GM12878 (cell line): ENCODE measurements around the gene KCNS1. TPM values are rescaled to one million over a fixed set of nuclear protein-coding genes. Genes with fewer than 3 reads are reported as not detected.

Experiments used
- ATAC-seq: fragments of 200-7000 bp; cut with Tn5 transposase; 3 replicates; pipeline ENCODE4 v1.9.1; 2020; ENCODE audit warnings: mild to moderate bottlenecking, moderate library complexity
- BruUV-seq: library from RNA; stranded (reverse); fragments of 400-500 nt; replicated peaks from 2 replicates; lab custom pipeline; 2021; lab: Mats Ljungman, UMichigan
- CTCF ChIA-PET: fragments of 300-600 bp; sonication (Branson Sonifier 250); formaldehyde crosslinking; extraction: SDS; loops from one replicate; lab custom pipeline; 2021; ENCODE audit warnings: inconsistent platforms; lab: Yijun Ruan, JAX
- POLR2A ChIA-PET: fragments of 350-600 bp; formaldehyde crosslinking; extraction: SDS; loops from one replicate; lab custom pipeline; 2021; ENCODE audit warnings: inconsistent platforms; lab: Charles Lee
- RAD21 ChIA-PET: fragments of 300-600 bp; sonication (Branson Sonifier 250); formaldehyde crosslinking; loops from one replicate; lab custom pipeline; 2023; ENCODE audit warnings: antibody characterized with exemption; ENCODE audit not compliant: unreplicated experiment; lab: Charles Lee
- SMC1A ChIA-PET: fragments of 300-600 bp; sonication (Branson Sonifier 250); formaldehyde crosslinking; loops from one replicate; lab custom pipeline; 2023; ENCODE audit not compliant: unreplicated experiment, uncharacterized antibody; lab: Charles Lee
- DNase-seq: peaks from one replicate; pipeline ENCODE4 v3.0.0-alpha.2; 2011; ENCODE audit warnings: low read depth, low spot score
- FAIRE-seq: peaks from 3 replicates; lab custom pipeline; 2011; peaks lifted over from hg19 to GRCh38; lab: Jason Lieb, UNC
- H2AFZ ChIP-seq: 2 replicates; pipeline ENCODE4 v1.6.0; 2011; ENCODE audit warnings: low read depth, low read length, control low read depth; ENCODE audit not compliant: control insufficient read depth
- H3K27ac ChIP-seq: 2 replicates; pipeline ENCODE4 v1.5.1; 2011; ENCODE audit warnings: control low read depth; ENCODE audit not compliant: control insufficient read depth, insufficient read depth
- H3K27me3 ChIP-seq, 2 experiments: replicated peaks in 1 of 2; 2 replicates each; pipeline versions ENCODE4 v1.6.0 to v1.6.1; 2011; ENCODE audit warnings: low read length in 1 of 2; ENCODE audit not compliant: control insufficient read depth in 2 of 2, insufficient read depth in 2 of 2
- H3K36me3 ChIP-seq, 2 experiments: 2 replicates each; pipeline ENCODE4 v1.5.1; 2011; ENCODE audit warnings: low read length in 1 of 2; ENCODE audit not compliant: control insufficient read depth in 2 of 2, insufficient read depth in 2 of 2
- H3K4me1 ChIP-seq: 2 replicates; pipeline ENCODE4 v1.6.1; 2011; ENCODE audit warnings: mild to moderate bottlenecking, low read length, moderate library complexity, mixed read lengths; ENCODE audit not compliant: control insufficient read depth, insufficient read depth
- H3K4me2 ChIP-seq: 2 replicates; pipeline ENCODE4 v1.6.0; 2011; ENCODE audit warnings: control low read depth; ENCODE audit not compliant: control insufficient read depth, insufficient read depth
- H3K4me3 ChIP-seq: fragments of 200-600 bp; sonication (generic); 2 replicates; pipeline ENCODE4 v1.5.1; 2016
- H3K79me2 ChIP-seq: 2 replicates; pipeline ENCODE4 v1.6.0; 2011; ENCODE audit warnings: low read length; ENCODE audit not compliant: control insufficient read depth, insufficient read depth
- H3K9ac ChIP-seq: 2 replicates; pipeline ENCODE4 v1.8.0; 2011; ENCODE audit warnings: low read length, control low read depth, mixed read lengths; ENCODE audit not compliant: control insufficient read depth, insufficient read depth
- H3K9me3 ChIP-seq: replicated peaks from 3 replicates; pipeline ENCODE4 v1.5.1; 2011; ENCODE audit warnings: mild to moderate bottlenecking, low read length; ENCODE audit not compliant: control insufficient read depth, insufficient read depth
- H4K20me1 ChIP-seq: 2 replicates; pipeline ENCODE4 v1.6.0; 2011; ENCODE audit not compliant: control insufficient read depth, insufficient read depth
- CEBPB ChIP-seq, 2 experiments: fragments of 150-350 bp in 1 of 2; IDR thresholded peaks; 2 replicates each; pipeline ENCODE4 v1.6.1; 2012 to 2014; ENCODE audit warnings: low read depth in 2 of 2, low read length in 2 of 2, borderline replicate concordance in 1 of 2, inconsistent platforms in 1 of 2
- EZH2 ChIP-seq: IDR thresholded peaks from 2 replicates; pipeline ENCODE4 v1.6.1; 2012; ENCODE audit warnings: low read depth, mild to moderate bottlenecking, control low read depth, inconsistent platforms, low read length, borderline replicate concordance; ENCODE audit not compliant: control insufficient read depth
- FOS ChIP-seq: IDR thresholded peaks from 3 replicates; pipeline ENCODE4 v1.6.1; 2011; ENCODE audit warnings: borderline replicate concordance; ENCODE audit not compliant: insufficient read length; ENCODE audit errors: extremely low read depth
- HCFC1 ChIP-seq: fragments of 150-350 bp; IDR thresholded peaks from 2 replicates; pipeline ENCODE4 v1.6.1; 2014; ENCODE audit warnings: low read length
- KLF5 ChIP-seq: fragments of 450-650 bp; IDR thresholded peaks from 2 replicates; pipeline ENCODE4 v1.6.1; 2014; ENCODE audit warnings: mild to moderate bottlenecking; ENCODE audit not compliant: partially characterized antibody
- NFYA ChIP-seq: IDR thresholded peaks from 2 replicates; pipeline ENCODE4 v1.6.1; 2011; ENCODE audit warnings: low read depth, mild to moderate bottlenecking, low read length, improper control_type of control experiment, borderline replicate concordance
- NKRF ChIP-seq: fragments of 450-650 bp; conservative IDR thresholded peaks from 2 replicates; pipeline ENCODE4 v1.6.1; 2017; ENCODE audit warnings: mild to moderate bottlenecking, moderate library complexity
- SMC3 ChIP-seq: IDR thresholded peaks from 2 replicates; pipeline ENCODE4 v1.6.1; 2011; ENCODE audit warnings: low read length, improper control_type of control experiment, borderline replicate concordance
- STAT3 ChIP-seq: IDR thresholded peaks from 2 replicates; pipeline ENCODE4 v1.6.1; 2011; ENCODE audit warnings: low read depth, low read length, improper control_type of control experiment
- USF2 ChIP-seq: IDR thresholded peaks from 2 replicates; pipeline ENCODE4 v1.6.1; 2011; ENCODE audit warnings: low read depth, low read length, improper control_type of control experiment, borderline replicate concordance
- ZNF622 ChIP-seq: fragments of 450-650 bp; IDR thresholded peaks from 2 replicates; pipeline ENCODE4 v1.6.1; 2017; ENCODE audit warnings: mild to moderate bottlenecking, inconsistent platforms
- WGBS: methylation state at CpG from one replicate; pipeline ENCODE4 v1.1.6; 2016; ENCODE audit warnings: low lambda C conversion rate; ENCODE audit not compliant: insufficient replicate concordance, insufficient coverage; ENCODE audit errors: missing lambda C conversion rate; 5-methylcytosine and 5-hydroxymethylcytosine counted together
- in situ Hi-C: fragments of 300-500 bp; cut with MboI; formaldehyde crosslinking; loops from 9 replicates; pipeline ENCODE4 v1.14.3; 2018; ENCODE audit warnings: mixed read lengths
- intact Hi-C: fragments of 100-400 bp; cut with micrococcal nuclease; formaldehyde crosslinking; loops from one replicate; pipeline ENCODE4 v1.14.2; 2022; ENCODE audit not compliant: unreplicated experiment
- polyA plus RNA-seq, 11 experiments: library from polyadenylated mRNA; depleted of rRNA in 4 of 11; unstranded in 6 of 11; stranded (reverse) in 5 of 11; fragments of >200 nt; fragmentation: Nextera tagmentation in 4 of 11; fragmentation: Illumina TruSeq in 1 of 11; extraction: Ambion mirVana in 4 of 11; extraction: Trizol in 1 of 11; gene quantifications; 1 replicate in 1 of 11; 2 replicates in 10 of 11; pipeline versions ENCODE4 v1.2.1 to v1.2.3, GENCODE V29; 2011 to 2016; ENCODE audit warnings: inconsistent platforms in 2 of 11, missing spikeins in 2 of 11, low read depth in 1 of 11
- total RNA-seq, 4 experiments: library from RNA; depleted of rRNA in 3 of 4; stranded (reverse); fragments of >200 nt in 3 of 4; fragmentation: Illumina TruSeq in 1 of 4; extraction: Trizol in 1 of 4; gene quantifications; 2 replicates each; pipeline versions ENCODE4 v1.2.1 to v1.2.3, GENCODE V29; 2013 to 2021

KCNS1 gene
- total and polyA plus RNA-seq, 10 of the 15 experiments (the other 5 are each of a cell fraction or from before 2014, with no cell fraction given): not detected

GRCh38 chr20:45070932-45071632, 29.8 kb downstream of the KCNS1 start:
- ChIA-PET SMC1A (interaction anchor here (0.7 to 1.7 kb wide), 7 partner anchors 16 to 74 kb away, joined by 3 to 6 read pairs (median 4); no protein-coding TSS in a partner anchor), RAD21 (interaction anchor here (0.6 to 1.7 kb wide), 2 partner anchors 27 to 1288 kb away, joined by 3 to 5 read pairs; no protein-coding TSS in a partner anchor), CTCF (interaction anchor here (0.6 to 3.0 kb wide), 10 partner anchors 9 to 178 kb away, joined by 3 to 20 read pairs (median 3); no protein-coding TSS in a partner anchor), POLR2A (interaction anchor here (0.7 to 1.6 kb wide), 2 partner anchors 13 to 18 kb away, joined by 3 to 4 read pairs; no protein-coding TSS in a partner anchor)
- 98% methylated on average over 6 of the region's 6 CpGs for WGBS
- H3K36me3 ChIP-seq: peaks cover 11 to 36% of the 10 kb centered on the region in 2 experiments
- no peak for TF ChIP-seq STAT3
- H3K4me1 ChIP-seq: no peaks in the 10 kb centered on the region
- H2AFZ ChIP-seq: no peak overlapping the region
- ATAC-seq (no peak), DNase-seq (no peak), FAIRE-seq (no peak)
- no TSS peak for BruUV-seq
- no peak overlapping the region for H3K4me2 ChIP-seq
- in situ Hi-C loops (no loop called here), intact Hi-C loops (no loop called here)
- H3K79me2 ChIP-seq: peaks cover 6% of the 10 kb centered on the region
- H3K27ac ChIP-seq: no peak overlapping the region
- no peaks in the 10 kb centered on the region for H3K27me3 ChIP-seq
- H4K20me1 ChIP-seq: no peaks in the 10 kb centered on the region
- no peak overlapping the region for H3K9ac ChIP-seq
- H3K9me3 ChIP-seq: no peaks in the 10 kb centered on the region
- no peak overlapping the region for H3K4me3 ChIP-seq

- Histone ChIP-seq H3K4me2 (no peak overlapping the region), H3K36me3 (peaks cover 8 to 25% of the 10 kb centered on the region in 2 experiments), H3K79me2 (peaks cover 14% of the 10 kb centered on the region), H3K4me1 (no peaks in the 10 kb centered on the region), H3K9ac (no peak overlapping the region), H2AFZ (no peak overlapping the region), H3K27ac (no peak overlapping the region), H3K4me3 (no peak overlapping the region), H4K20me1 (no peaks in the 10 kb centered on the region; the same call in 1 of the 2 replicates), H3K9me3 (no peaks in the 10 kb centered on the region), H3K27me3 (no peaks in the 10 kb centered on the region)
- in situ Hi-C loops: no loop called here
- DNase-seq: no peak
- ChIA-PET POLR2A (no interaction called here), RAD21 (interaction anchor here (1.0 kb wide), 1 partner anchor 10 kb away, joined by 3 read pairs; no protein-coding TSS in a partner anchor), CTCF (interaction anchor here (0.6 kb wide), 1 partner anchor 24 kb away, joined by 3 read pairs; no protein-coding TSS in a partner anchor), SMC1A (no interaction called here)
- WGBS: 100% methylated on average over 1 of the region's 1 CpG
- no TSS peak for BruUV-seq
- intact Hi-C loops: no loop called here
- ATAC-seq: no peak
- no peak for FAIRE-seq
- no peak for TF ChIP-seq FOS
- TF ChIP-seq SMC3: no peak
- no peak for TF ChIP-seq EZH2
- TF ChIP-seq NFYA: no peak
- TF ChIP-seq CEBPB (IDR thresholded peaks at IDR 0.05; ENCODE audit: borderline replicate concordance in 1 of 2, low read depth in 2 of 2, low read length in 2 of 2): no peak
- TF ChIP-seq KLF5: no peak
- TF ChIP-seq USF2: no peak
- TF ChIP-seq ZNF622: no peak
- TF ChIP-seq NKRF: no peak
- no peak for TF ChIP-seq HCFC1
Observed at GRCh38 chr20:45069261-45069660, 31.7 kb downstream of the KCNS1 start.
